Testis (tissue), 2 donors: ENCODE results near the gene SLC66A1.

ENCODE experiments used
- POLR2A ChIP-seq: fragments of 450-650 bp; IDR thresholded peaks from one replicate; pipeline ENCODE4 v1.6.1; 2017; ENCODE audit warnings: antibody characterized with exemption, mild to moderate bottlenecking, moderate library complexity
- TF ChIP-seq, protein P1 (sequence below), 3 experiments: fragments of 450-650 bp in 2 of 3; fragments of 200-600 bp in 1 of 3; sonication (generic) in 1 of 3; IDR thresholded peaks; one replicate each; pipeline ENCODE4 v1.5.1; 2016 to 2019; ENCODE audit warnings: antibody characterized with exemption in 3 of 3, mild to moderate bottlenecking in 2 of 3, moderate library complexity in 1 of 3

DNA sequence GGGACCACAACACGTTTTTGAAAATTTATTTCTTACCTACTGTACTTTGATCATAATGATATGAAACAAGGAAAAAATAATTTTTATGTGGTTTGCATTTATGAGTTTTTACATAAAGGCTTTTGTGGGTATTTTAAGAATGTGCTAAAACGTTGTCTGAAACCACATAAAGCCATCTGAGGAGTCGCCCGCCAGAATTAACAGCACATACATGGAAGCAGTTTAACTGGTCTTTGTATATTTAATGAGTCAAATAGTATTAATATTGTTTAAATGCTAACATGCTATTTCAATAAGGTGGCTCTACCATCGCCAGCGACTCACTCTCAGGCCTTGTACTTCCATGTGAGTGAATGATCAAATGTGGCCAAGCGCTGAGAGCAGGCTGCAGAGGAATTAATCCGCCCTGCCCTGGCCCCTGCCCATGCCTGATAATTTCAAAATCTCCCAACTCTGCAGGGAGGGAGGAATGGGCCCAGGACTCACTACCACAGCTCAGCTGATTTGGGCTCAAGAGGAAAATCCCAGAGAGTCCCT lies 49.6 kb downstream of the SLC66A1 start:
- TF ChIP-seq, protein P1, sequence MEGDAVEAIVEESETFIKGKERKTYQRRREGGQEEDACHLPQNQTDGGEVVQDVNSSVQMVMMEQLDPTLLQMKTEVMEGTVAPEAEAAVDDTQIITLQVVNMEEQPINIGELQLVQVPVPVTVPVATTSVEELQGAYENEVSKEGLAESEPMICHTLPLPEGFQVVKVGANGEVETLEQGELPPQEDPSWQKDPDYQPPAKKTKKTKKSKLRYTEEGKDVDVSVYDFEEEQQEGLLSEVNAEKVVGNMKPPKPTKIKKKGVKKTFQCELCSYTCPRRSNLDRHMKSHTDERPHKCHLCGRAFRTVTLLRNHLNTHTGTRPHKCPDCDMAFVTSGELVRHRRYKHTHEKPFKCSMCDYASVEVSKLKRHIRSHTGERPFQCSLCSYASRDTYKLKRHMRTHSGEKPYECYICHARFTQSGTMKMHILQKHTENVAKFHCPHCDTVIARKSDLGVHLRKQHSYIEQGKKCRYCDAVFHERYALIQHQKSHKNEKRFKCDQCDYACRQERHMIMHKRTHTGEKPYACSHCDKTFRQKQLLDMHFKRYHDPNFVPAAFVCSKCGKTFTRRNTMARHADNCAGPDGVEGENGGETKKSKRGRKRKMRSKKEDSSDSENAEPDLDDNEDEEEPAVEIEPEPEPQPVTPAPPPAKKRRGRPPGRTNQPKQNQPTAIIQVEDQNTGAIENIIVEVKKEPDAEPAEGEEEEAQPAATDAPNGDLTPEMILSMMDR (IDR thresholded peaks at IDR 0.05) = no peak
- no peak for TF ChIP-seq POLR2A
